DOHH2 (cell line): ENCODE data around the gene NEK1.

Source experiments
- H3F3A ChIP-seq: fragments of 200-600 bp; sonication (generic), shearing (Covaris generic); 2 replicates; pipeline ENCODE4 v1.6.0; 2016; ENCODE audit warnings: antibody characterized with exemption, mild to moderate bottlenecking; ENCODE audit not compliant: control insufficient read depth, insufficient read depth
- H3K27ac ChIP-seq: fragments of 200-600 bp; sonication (generic); 2 replicates; pipeline ENCODE4 v1.5.1; 2014; ENCODE audit warnings: low read depth, mild to moderate bottlenecking, low read length, moderate library complexity
- H3K27me3 ChIP-seq: fragments of 200-600 bp; sonication (generic); 2 replicates; pipeline ENCODE4 v1.6.1; 2014; ENCODE audit warnings: mild to moderate bottlenecking, low read length, mixed read lengths; ENCODE audit not compliant: control insufficient read depth
- H3K36me3 ChIP-seq: fragments of 200-600 bp; sonication (generic); 2 replicates; pipeline ENCODE4 v1.6.1; 2014; ENCODE audit warnings: mild to moderate bottlenecking, low read length, moderate library complexity, mixed read lengths; ENCODE audit not compliant: control insufficient read depth
- H3K4me1 ChIP-seq: fragments of 200-600 bp; sonication (generic); 2 replicates; pipeline ENCODE4 v1.6.1; 2014; ENCODE audit warnings: mild to moderate bottlenecking, low read length, mixed read lengths; ENCODE audit not compliant: control insufficient read depth
- H3K4me2 ChIP-seq: fragments of 200-600 bp; sonication (generic); 2 replicates; pipeline ENCODE4 v1.6.0; 2014; ENCODE audit warnings: mild to moderate bottlenecking, low read length, moderate library complexity
- H3K4me3 ChIP-seq: fragments of 200-600 bp; sonication (generic); 2 replicates; pipeline ENCODE4 v1.5.1; 2014; ENCODE audit warnings: mild to moderate bottlenecking, low read length, mixed read lengths
- H3K79me2 ChIP-seq: fragments of 200-600 bp; sonication (generic); 2 replicates; pipeline ENCODE4 v1.6.1; 2014; ENCODE audit warnings: mild to moderate bottlenecking, low read length, mixed read lengths; ENCODE audit not compliant: control insufficient read depth
- H3K9me2 ChIP-seq: fragments of 200-600 bp; sonication (generic); replicated peaks from 2 replicates; pipeline ENCODE4 v1.6.1; 2014; ENCODE audit warnings: mild to moderate bottlenecking, low read length, mixed read lengths; ENCODE audit not compliant: control insufficient read depth
- H3K9me3 ChIP-seq: fragments of 200-600 bp; sonication (generic); 2 replicates; pipeline ENCODE4 v1.6.1; 2014; ENCODE audit warnings: antibody characterized with exemption, low read length, mixed read lengths; ENCODE audit not compliant: control insufficient read depth, insufficient read depth
- H4K20me1 ChIP-seq: fragments of 200-600 bp; sonication (generic); 2 replicates; pipeline ENCODE4 v1.6.0; 2014; ENCODE audit warnings: low read depth, mild to moderate bottlenecking, antibody characterized with exemption, low read length, moderate library complexity; ENCODE audit not compliant: control insufficient read depth, insufficient read depth
- EZH2phosphoT487 ChIP-seq: fragments of 200-600 bp; sonication (generic); IDR thresholded peaks from 2 replicates; pipeline ENCODE4 v1.6.1; 2017; ENCODE audit warnings: borderline replicate concordance, mild to moderate bottlenecking, antibody characterized with exemption, low read length, moderate library complexity, mixed read lengths
- TF ChIP-seq, protein P1 (sequence below): fragments of 200-600 bp; sonication (generic); IDR thresholded peaks from one replicate; pipeline ENCODE4 v1.5.1; 2014; ENCODE audit warnings: antibody characterized with exemption, mild to moderate bottlenecking, low read depth, low read length; ENCODE audit not compliant: poor library complexity, severe bottlenecking

Gene NEK1

DNA sequence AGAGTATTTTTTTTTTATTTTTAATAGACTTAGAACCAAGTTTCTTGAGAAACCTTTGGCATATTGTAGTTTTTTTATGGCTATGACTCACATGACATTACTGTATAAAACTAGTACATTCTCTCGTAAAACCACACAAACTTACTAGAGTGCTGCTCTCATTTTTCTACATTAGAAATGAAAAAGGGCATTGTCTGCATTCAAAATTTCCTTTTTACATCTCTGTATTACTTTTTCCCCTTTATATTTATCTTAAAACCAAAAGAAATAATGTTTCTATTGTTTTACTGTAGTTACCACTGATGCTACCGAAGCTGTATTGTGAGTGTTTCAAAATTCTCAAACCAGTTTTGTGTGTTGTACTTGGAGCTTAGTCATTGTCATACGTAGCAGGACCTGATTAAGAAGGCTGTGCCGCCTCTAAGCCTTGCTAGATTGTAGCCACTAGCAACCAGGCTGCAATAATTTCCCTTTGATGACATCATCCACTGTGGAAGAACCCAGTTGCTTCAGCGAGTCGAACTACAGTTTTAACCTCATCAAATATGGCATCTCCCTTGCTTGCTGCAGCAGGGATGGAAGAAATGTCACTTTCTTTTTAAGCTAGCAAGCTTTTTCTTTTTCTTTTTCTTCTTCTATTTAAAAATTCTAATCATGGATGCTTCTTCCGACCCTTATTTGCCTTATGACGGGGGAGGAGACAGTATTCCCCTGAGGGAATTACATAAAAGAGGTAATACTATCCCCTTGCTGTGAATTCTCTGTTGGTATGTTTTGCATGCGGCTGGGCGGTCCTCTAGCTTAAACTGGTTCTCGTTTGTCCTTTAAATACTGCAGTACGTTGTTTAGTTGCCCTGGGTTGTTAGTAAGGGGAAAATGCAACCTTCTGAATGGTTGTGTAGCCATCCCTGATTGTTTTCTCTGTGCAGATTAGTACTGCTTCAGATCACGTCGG lies 47.6 kb upstream of the NEK1 start:
- TF ChIP-seq, protein P1, sequence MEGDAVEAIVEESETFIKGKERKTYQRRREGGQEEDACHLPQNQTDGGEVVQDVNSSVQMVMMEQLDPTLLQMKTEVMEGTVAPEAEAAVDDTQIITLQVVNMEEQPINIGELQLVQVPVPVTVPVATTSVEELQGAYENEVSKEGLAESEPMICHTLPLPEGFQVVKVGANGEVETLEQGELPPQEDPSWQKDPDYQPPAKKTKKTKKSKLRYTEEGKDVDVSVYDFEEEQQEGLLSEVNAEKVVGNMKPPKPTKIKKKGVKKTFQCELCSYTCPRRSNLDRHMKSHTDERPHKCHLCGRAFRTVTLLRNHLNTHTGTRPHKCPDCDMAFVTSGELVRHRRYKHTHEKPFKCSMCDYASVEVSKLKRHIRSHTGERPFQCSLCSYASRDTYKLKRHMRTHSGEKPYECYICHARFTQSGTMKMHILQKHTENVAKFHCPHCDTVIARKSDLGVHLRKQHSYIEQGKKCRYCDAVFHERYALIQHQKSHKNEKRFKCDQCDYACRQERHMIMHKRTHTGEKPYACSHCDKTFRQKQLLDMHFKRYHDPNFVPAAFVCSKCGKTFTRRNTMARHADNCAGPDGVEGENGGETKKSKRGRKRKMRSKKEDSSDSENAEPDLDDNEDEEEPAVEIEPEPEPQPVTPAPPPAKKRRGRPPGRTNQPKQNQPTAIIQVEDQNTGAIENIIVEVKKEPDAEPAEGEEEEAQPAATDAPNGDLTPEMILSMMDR, result no peak
- TF ChIP-seq EZH2phosphoT487, result no peak
- H3K9me2 ChIP-seq, result no peaks in the 10 kb centered on the region
- H4K20me1 ChIP-seq, result no peaks in the 10 kb centered on the region
- peaks cover 37% of the 10 kb centered on the region for H3K4me1 ChIP-seq
- H3K27me3 ChIP-seq, result no peaks in the 10 kb centered on the region
- peak overlapping the region; percentile 77 for H3K4me3 ChIP-seq
- H3K79me2 ChIP-seq, result peaks cover 74% of the 10 kb centered on the region
- peak overlapping the region; percentile 96 for H3K4me2 ChIP-seq
- H3F3A ChIP-seq, result peaks cover 17% of the 10 kb centered on the region
- no peaks in the 10 kb centered on the region; the same call in 1 of the 2 replicates for H3K36me3 ChIP-seq
- H3K27ac ChIP-seq, result peak overlapping the region; percentile 81
- H3K9me3 ChIP-seq, result no peaks in the 10 kb centered on the region

DNA sequence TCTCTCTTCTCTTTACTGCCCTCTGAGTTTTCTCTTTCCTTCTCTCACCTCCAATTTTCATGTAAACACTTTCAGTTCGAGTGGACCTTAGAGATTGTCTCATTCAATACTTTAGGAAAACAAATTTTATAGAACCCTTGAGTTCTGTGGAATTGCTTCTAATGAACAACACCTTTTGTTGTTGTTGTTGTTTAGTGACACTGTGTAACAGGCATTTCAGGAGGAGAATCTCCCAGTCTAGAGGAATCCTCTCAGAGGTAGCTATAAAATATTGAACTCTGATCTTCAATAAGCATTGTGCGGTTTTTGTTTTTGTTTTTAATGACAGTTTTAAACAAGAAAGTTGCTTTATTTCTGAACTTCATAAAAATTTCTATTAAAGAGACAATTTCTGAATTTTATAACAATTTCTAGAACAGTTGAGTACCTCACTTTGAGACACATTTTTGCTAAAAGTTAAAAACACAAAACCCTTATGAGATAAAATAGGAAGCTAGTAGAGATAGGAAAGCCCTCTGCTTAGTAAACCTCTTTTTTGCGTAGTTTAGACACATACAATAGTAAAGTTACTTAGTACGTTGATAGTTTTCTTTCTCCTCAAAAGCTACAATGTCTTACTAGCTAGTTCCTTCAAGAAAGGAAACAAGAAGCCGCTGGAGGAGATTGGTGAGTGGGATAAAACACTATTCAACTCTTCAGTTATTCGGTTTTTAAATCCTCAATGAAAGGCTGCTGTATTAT lies 46.8 kb upstream of the NEK1 start:
- no peaks in the 10 kb centered on the region for H4K20me1 ChIP-seq
- peak overlapping the region; percentile 77 for H3K4me3 ChIP-seq
- H3K36me3 ChIP-seq, result no peaks in the 10 kb centered on the region
- H3K79me2 ChIP-seq, result peaks cover 74% of the 10 kb centered on the region
- H3K9me3 ChIP-seq, result no peaks in the 10 kb centered on the region
- H3K27me3 ChIP-seq, result no peaks in the 10 kb centered on the region
- H3K4me1 ChIP-seq, result peaks cover 37% of the 10 kb centered on the region
- TF ChIP-seq, protein P1, result no peak
- no peak for TF ChIP-seq EZH2phosphoT487
- H3K9me2 ChIP-seq, result no peaks in the 10 kb centered on the region
- H3K4me2 ChIP-seq, result peak overlapping the region; percentile 96
- peaks cover 17% of the 10 kb centered on the region for H3F3A ChIP-seq
- peak overlapping the region; percentile 81 for H3K27ac ChIP-seq

DNA sequence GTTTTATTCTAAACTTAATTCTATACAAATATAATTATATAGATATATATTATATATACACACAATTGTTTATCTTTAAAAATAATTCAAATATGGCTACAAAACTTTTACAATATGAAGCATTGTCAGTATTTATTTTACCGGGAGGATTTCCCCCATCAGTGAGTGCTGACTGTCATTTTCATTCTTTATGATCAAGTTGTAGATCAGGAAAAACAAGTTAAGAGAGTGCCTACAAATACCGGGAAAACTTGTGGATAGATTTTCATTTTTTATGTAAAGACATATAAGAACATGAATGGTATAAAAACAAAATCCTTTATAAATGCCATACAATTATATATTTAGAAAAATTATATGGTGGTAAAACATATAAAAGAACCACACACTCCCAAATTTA lies 45.8 kb upstream of the NEK1 start:
- no peak overlapping the region for H3K4me3 ChIP-seq
- H3K4me2 ChIP-seq, result no peak overlapping the region
- H3K27me3 ChIP-seq, result no peaks in the 10 kb centered on the region
- no peaks in the 10 kb centered on the region for H3K9me2 ChIP-seq
- no peak overlapping the region for H3K27ac ChIP-seq
- H3K79me2 ChIP-seq, result peaks cover 74% of the 10 kb centered on the region
- no peak for TF ChIP-seq EZH2phosphoT487
- TF ChIP-seq, protein P1, result no peak
- peaks cover 33% of the 10 kb centered on the region for H3K4me1 ChIP-seq
- peaks cover 17% of the 10 kb centered on the region for H3F3A ChIP-seq
- no peaks in the 10 kb centered on the region for H3K36me3 ChIP-seq
- H4K20me1 ChIP-seq, result no peaks in the 10 kb centered on the region
- H3K9me3 ChIP-seq, result no peaks in the 10 kb centered on the region
